ENCODE data around the gene ELL.
A peak's percentile ranks its signal among the peaks of the same experiment; 100 is the strongest.

Gene ELL
- 42.2 to 91.4 (median 68.7) reads per million in 9 experiments for total RNA-seq

DNA sequence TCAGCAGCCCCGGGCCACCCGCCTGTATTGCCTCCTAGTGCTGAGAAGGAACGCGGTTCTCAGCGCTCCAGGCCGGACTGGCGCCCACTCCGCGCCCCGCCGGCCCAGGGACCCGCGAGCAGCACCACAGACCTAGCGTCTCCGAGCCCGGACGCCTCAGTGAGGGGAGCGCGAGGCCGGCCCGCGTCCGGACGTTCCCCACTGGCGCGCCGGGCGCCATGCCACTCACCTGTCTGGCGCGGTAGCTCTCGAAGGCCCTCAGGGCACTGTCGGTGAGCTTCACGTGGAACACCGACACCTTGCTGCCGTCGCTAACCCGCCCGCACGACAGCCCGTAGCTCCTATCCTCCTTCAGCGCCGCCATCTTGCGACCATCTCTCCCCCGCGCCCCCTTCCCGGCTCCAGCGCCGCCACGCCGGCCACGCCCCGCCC, at the start of gene ELL:
ELL (minus strand) TSS at position 379 of the 432 bp plus-strand sequence; CDS start at position 364, 15 bp downstream.
- ATAC-seq (replicated peaks) (no peak), DNase-seq (no peak)
- H3K27ac Mint-ChIP-seq = peak within 1 kb of the TSS; percentile 95 to 97
- H3K9me3 Mint-ChIP-seq = no peaks in the 10 kb centered on the region
- H3K4me3 Mint-ChIP-seq = peak within 1 kb of the TSS; percentile 89 to 91
- peaks cover 45% of the 10 kb centered on the region for H3K36me3 Mint-ChIP-seq (ENCODE audit: insufficient read depth)
- H3K27me3 Mint-ChIP-seq = no peaks in the 10 kb centered on the region
- peaks cover 24 to 30% of the 10 kb centered on the region in 2 donors for H3K4me1 Mint-ChIP-seq (ENCODE audit: low read depth in 2 of 2)

DNA sequence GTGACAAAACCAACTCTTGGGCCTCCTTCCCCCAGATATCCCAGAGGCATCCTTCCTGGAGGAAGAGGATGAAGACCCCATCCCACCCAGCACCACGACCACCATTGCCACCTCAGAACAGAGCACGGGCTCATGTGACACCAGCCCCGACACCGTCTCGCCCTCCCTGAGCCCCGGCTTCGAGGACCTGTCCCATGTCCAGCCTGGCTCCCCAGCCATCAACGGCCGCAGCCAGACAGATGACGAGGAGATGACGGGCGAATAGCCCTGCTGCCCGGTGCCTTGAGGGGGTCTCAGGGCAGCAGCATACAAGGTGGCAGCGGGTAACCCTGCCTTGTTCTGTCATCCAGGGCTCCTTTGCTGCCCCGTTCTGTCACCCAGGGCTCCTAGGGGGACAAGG, 46.5 kb upstream of the ELL start:
- ATAC-seq (replicated peaks) (no peak), DNase-seq (no peak)
- Mint-ChIP-seq H3K27me3 (no peaks in the 10 kb centered on the region), H3K36me3 (ENCODE audit: insufficient read depth) (peaks cover 68% of the 10 kb centered on the region), H3K4me3 (no peak overlapping the region), H3K9me3 (no peaks in the 10 kb centered on the region), H3K4me1 (ENCODE audit: low read depth in 2 of 2) (peaks cover 17 to 20% of the 10 kb centered on the region in 2 donors), H3K27ac (peak overlapping the region; percentile 78 to 82)

DNA sequence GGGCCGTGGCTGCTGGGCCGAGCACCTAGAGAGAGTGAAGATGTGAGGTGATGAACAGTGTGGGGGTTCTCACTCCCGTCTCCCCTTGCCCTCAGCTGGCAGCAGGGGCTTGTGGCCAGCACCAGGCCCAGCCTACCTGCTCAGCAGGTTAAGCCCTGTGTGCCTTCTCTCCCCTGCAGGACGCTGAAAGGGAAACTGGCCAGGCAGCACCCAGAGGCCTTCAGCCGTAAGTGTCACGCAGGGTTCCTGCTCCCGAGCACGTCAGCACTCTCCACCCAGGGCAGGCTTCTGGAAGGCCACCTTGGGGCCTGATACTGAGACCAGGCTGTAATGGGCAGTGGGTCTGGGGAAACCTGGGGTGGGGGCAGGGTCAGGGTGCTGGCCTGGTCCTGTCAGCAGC, 45.1 kb upstream of the ELL start:
- no peaks in the 10 kb centered on the region for H3K9me3 Mint-ChIP-seq
- no peaks in the 10 kb centered on the region for H3K27me3 Mint-ChIP-seq
- peaks cover 6 to 8% of the 10 kb centered on the region in 2 donors for H3K4me1 Mint-ChIP-seq (ENCODE audit: low read depth in 2 of 2)
- DNase-seq (no peak), ATAC-seq (replicated peaks) (no peak)
- H3K27ac Mint-ChIP-seq = no peak overlapping the region
- no peak overlapping the region for H3K4me3 Mint-ChIP-seq
- peaks cover 68% of the 10 kb centered on the region for H3K36me3 Mint-ChIP-seq (ENCODE audit: insufficient read depth)

DNA sequence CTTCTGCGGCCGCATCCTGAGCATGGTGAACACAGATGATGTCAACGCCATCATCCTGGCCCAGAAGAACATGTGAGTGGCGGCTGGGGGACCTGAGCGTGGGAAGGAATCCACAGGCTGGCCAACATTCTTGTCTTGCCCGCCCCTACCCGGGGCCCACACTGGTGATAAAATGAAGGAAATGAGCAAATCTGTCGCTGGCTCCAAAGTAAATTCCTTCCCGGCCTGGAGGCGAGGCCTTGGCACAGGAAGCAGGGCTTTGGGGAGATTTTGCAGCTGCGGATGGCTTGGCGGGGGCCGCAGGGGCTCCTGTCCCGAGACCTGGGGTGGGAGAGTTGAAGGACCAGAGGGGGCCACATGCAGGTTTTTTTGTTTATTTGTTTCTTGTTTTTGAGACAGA, 40.2 kb upstream of the ELL start:
- no peak for DNase-seq
- H3K27ac Mint-ChIP-seq = no peak overlapping the region

DNA sequence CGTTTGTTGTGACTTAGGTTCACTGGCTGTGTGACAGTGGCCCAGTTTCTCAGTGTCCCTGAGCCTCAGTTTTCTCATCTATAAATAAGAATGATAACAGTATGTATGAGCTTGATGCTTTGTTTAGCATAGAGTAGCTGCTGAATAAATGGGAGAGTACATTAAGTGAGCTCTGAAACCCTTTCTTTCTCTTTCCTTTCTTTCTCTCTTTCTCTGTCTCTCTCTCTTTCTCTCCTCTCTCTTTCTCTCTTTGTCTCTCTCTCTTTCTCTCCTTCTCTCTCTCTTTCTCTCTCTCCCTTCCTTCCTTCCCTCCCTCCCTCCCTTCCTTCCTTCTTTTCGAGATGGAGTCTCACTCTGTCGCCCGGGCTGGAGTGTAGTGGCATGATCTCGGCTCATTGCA, 37.8 kb upstream of the ELL start:
- Mint-ChIP-seq H3K27ac (peak overlapping the region; percentile 91 to 95), H3K36me3 (ENCODE audit: insufficient read depth) (peaks cover 38% of the 10 kb centered on the region), H3K4me1 (ENCODE audit: low read depth in 2 of 2) (peaks cover 10 to 16% of the 10 kb centered on the region in 2 donors), H3K27me3 (no peaks in the 10 kb centered on the region), H3K9me3 (no peaks in the 10 kb centered on the region), H3K4me3 (peak overlapping the region; percentile 89)
- no peak for DNase-seq
- ATAC-seq (replicated peaks) = no peak

More for the DNA sequence above, 40.2 kb upstream of the ELL start:
- no peak overlapping the region for H3K4me3 Mint-ChIP-seq
- H3K4me1 Mint-ChIP-seq (ENCODE audit: low read depth in 2 of 2) = peaks cover 10 to 16% of the 10 kb centered on the region in 2 donors
- H3K27me3 Mint-ChIP-seq = no peaks in the 10 kb centered on the region
- no peak for ATAC-seq (replicated peaks)
- H3K9me3 Mint-ChIP-seq = no peaks in the 10 kb centered on the region
- H3K36me3 Mint-ChIP-seq (ENCODE audit: insufficient read depth) = peaks cover 54% of the 10 kb centered on the region

DNA sequence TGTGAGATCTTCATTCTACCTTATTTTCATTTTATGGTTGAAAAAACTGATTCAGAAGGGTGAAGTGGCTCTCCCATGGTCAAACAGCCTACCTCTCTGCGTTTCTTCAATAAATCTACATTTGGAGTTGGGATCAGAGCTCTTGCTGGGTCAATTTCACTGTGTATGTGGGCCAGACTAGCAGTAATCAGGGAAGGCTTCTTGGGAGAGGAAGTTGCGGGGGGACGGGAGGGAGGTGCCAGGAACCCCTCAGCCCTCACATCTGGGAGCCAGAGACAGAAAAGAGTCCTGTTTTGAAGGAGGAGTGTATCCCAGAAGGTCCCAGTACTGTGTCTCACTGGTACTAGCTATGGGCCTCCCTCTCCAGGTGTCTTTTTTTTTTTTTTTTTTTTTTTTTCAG, 36.7 kb upstream of the ELL start:
- Mint-ChIP-seq H3K36me3 (ENCODE audit: insufficient read depth) (peaks cover 31% of the 10 kb centered on the region), H3K4me3 (peak overlapping the region; percentile 89), H3K4me1 (ENCODE audit: low read depth in 2 of 2) (peaks cover 10 to 16% of the 10 kb centered on the region in 2 donors), H3K27ac (peak overlapping the region; percentile 91 to 95), H3K27me3 (no peaks in the 10 kb centered on the region), H3K9me3 (no peaks in the 10 kb centered on the region)
- ATAC-seq (replicated peaks) (no peak), DNase-seq (no peak)

DNA sequence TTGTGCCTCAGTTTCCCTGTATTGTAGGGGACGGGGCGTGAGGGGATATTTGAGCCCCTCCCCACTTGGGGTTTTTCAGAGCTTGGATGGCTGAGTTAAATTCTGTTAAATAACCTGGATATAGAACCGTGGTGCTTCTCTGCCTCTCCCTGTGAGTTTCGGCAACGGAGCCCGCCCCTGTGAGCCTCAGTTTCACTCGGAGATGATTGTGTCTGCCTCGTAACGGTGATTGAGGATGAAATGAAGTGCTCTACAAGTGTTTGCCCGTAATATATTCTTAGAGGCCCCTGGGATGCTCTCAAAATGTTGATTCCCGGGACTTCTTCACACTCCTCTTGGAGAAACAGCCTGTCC, 36.3 kb upstream of the ELL start:
- Mint-ChIP-seq H3K27ac (peak overlapping the region; percentile 91 to 95), H3K27me3 (no peaks in the 10 kb centered on the region), H3K9me3 (no peaks in the 10 kb centered on the region), H3K4me3 (peak overlapping the region; percentile 89), H3K4me1 (ENCODE audit: low read depth in 2 of 2) (peaks cover 10 to 16% of the 10 kb centered on the region in 2 donors), H3K36me3 (ENCODE audit: insufficient read depth) (peaks cover 26% of the 10 kb centered on the region)
- DNase-seq = no peak
- no peak for ATAC-seq (replicated peaks)

DNA sequence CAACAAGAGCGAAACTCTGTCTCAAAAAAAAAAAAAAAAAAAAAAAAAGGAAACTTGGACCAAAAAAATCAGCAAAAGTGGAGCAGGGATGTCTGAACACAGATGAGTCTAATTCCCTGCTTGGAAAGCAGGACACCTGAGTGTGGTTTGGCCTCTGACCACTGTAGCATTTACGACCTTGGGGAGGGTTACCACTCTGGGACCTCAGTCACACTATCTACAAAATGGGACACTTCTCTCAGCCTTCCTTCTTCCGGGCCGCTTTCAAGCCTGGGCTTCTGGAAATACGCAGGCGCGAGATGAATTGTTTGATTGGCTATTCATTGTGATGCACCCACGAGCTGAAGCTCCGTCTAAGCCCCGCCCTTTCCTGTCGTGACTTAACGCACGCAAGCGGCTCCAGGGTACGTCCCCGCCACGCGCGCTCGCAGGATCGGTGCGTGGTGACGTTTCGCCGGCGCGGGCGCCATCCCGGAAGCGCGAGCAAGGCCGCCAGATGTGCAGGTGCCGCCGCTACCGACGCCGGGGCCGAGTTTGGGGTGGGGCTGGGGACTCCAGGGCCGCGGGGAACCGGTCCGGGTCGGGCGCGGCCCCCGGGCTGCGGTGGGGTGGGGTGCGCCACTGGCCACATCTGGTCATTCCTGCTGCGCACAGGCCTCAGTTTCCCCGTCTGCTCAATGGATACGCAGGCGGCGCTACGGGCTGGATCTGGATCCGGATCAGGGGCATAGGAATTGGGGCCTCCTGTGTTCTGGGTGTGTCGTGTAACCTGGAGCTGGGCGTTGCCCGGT, 35.7 kb upstream of the ELL start, which contains the start of gene KXD1:
KXD1 (plus strand) TSS at position 460 of the 791 bp plus-strand sequence. CDS start 4,187 bp downstream, outside the sequence.
- no peaks in the 10 kb centered on the region for H3K9me3 Mint-ChIP-seq
- peaks cover 22% of the 10 kb centered on the region for H3K36me3 Mint-ChIP-seq (ENCODE audit: insufficient read depth)
- peaks cover 10 to 16% of the 10 kb centered on the region in 2 donors for H3K4me1 Mint-ChIP-seq (ENCODE audit: low read depth in 2 of 2)
- peak within 1 kb of the TSS; percentile 89 for H3K4me3 Mint-ChIP-seq
- peak; percentile 98 for ATAC-seq (replicated peaks)
- H3K27me3 Mint-ChIP-seq = no peaks in the 10 kb centered on the region
- peak; percentile 96 to 98 (median 96) for DNase-seq
- peak within 1 kb of the TSS; percentile 91 to 95 for H3K27ac Mint-ChIP-seq

DNA sequence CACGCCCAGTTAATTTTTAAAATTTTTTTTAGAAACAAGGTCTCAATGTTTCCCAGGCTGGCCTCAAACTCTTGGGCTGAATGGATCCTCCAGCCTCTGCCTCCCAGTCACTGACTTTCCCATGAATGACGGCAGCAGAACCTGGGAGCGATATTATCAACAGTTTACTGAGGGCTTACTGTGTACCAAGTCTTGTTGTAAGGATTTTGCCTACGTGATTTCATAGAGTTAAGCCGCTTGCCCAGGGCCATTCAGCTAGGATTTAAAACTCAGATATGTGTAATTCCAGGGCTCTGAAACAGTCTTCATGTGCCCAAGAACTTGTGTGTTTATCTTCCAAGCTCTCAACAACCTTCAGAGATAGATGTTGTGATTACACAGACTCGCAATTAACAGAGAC, 29.8 kb upstream of the ELL start:
- H3K9me3 Mint-ChIP-seq = no peaks in the 10 kb centered on the region

DNA sequence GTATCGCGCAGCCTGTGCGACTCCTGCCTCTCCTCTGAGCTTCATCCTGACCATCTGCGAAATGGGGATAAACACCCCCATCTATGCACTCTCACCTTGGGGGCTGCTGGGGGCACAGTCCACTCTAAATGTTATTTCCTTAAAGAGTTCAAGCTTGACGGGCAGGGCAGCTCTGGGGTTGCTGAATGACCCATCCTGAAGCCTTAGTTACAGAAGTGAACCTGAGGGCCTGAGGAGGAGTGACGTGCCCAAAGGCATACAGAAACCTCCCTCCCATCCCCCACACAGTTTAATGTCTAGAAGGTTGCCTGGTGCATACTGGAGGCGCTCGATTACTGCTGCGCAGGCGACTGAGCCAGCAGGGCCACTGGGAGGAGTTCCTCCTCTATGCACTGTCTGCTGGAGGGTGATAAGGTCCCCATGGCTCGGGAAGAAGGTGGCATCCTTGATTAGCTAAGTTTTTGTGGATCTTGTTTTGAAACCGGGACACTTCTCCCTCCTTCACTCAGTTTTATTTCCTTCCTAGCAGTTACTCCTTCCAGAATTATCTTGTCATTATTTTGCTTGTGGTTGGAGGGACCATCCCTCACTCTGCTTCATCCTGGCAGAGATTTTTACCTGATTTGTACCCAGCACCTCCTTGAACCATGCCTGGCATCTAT, 22.1 kb upstream of the ELL start:
- H3K27me3 Mint-ChIP-seq = no peaks in the 10 kb centered on the region

More for the DNA sequence above, 29.8 kb upstream of the ELL start:
- ATAC-seq (replicated peaks) (no peak), DNase-seq (no peak)
- H3K27ac Mint-ChIP-seq = no peak overlapping the region
- H3K27me3 Mint-ChIP-seq = no peaks in the 10 kb centered on the region
- H3K36me3 Mint-ChIP-seq (ENCODE audit: insufficient read depth) = peaks cover 5% of the 10 kb centered on the region
- no peaks in the 10 kb centered on the region for H3K4me1 Mint-ChIP-seq (ENCODE audit: low read depth in 2 of 2)
- H3K4me3 Mint-ChIP-seq = no peak overlapping the region

DNA sequence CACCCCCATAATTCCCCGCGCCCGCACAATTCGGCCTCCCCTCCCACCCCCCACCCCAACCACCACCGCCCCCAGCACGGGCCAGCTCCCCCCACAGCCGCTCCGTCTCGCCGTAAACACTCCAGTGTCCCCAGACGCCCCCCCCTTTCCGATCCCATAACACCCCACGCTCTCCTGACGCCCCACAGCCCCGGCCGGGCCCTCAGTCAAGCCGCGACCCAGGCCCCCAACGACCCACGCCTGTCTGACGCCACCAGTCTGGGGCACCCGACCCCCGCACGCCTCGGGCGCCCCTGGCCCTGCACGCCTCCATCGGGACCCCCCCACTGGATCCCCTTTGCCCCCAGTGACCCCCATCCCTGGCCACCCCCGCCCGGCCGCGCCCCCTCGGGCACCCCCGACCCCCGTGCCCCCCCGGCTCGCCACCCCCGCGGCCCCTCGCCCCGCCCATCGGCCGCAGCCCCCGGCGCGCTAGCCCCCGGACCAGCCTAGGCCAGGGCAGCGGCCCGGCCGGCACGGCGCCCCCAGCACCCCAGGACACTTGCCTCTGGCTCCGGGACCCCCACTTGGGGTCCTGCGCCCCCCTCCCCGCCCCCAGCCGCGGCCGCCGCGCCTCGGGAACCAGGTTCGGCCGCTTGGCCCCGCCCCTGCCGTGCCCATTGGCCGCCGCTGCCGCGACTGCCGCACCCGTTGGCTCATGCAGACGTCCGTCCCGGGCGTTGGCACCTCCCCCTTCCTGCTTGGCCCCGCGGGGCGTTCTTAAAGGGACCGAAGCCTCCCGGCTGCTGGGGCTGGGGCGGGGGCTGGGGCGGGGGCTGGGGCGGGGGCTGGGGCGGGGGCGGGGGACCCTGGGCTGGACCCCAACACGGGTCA, 21.3 kb upstream of the ELL start, which contains the start of gene FKBP8:
FKBP8 (minus strand) TSS at position 633 of the 873 bp plus-strand sequence. CDS start 1,603 bp downstream, outside the sequence.
- no peaks in the 10 kb centered on the region for H3K9me3 Mint-ChIP-seq
- ATAC-seq (replicated peaks) (peak; percentile 94), DNase-seq (peak; percentile 92 to 93 (median 93))
- H3K36me3 Mint-ChIP-seq (ENCODE audit: insufficient read depth) = peaks cover 38% of the 10 kb centered on the region
- H3K27ac Mint-ChIP-seq = peak within 1 kb of the TSS; percentile 97 to 98
- no peaks in the 10 kb centered on the region for H3K27me3 Mint-ChIP-seq
- peak within 1 kb of the TSS; percentile 95 to 97 for H3K4me3 Mint-ChIP-seq
- H3K4me1 Mint-ChIP-seq (ENCODE audit: low read depth in 2 of 2) = peaks cover 18 to 22% of the 10 kb centered on the region in 2 donors

More for the DNA sequence above, 22.1 kb upstream of the ELL start:
- H3K36me3 Mint-ChIP-seq (ENCODE audit: insufficient read depth) = peaks cover 32% of the 10 kb centered on the region
- DNase-seq (peak; percentile 69 to 81 (median 76)), ATAC-seq (replicated peaks) (peak; percentile 78)
- peaks cover 18 to 22% of the 10 kb centered on the region in 2 donors for H3K4me1 Mint-ChIP-seq (ENCODE audit: low read depth in 2 of 2)
- H3K9me3 Mint-ChIP-seq = no peaks in the 10 kb centered on the region
- peak overlapping the region; percentile 95 to 97 for H3K4me3 Mint-ChIP-seq
- H3K27ac Mint-ChIP-seq = peak overlapping the region; percentile 97 to 98

DNA sequence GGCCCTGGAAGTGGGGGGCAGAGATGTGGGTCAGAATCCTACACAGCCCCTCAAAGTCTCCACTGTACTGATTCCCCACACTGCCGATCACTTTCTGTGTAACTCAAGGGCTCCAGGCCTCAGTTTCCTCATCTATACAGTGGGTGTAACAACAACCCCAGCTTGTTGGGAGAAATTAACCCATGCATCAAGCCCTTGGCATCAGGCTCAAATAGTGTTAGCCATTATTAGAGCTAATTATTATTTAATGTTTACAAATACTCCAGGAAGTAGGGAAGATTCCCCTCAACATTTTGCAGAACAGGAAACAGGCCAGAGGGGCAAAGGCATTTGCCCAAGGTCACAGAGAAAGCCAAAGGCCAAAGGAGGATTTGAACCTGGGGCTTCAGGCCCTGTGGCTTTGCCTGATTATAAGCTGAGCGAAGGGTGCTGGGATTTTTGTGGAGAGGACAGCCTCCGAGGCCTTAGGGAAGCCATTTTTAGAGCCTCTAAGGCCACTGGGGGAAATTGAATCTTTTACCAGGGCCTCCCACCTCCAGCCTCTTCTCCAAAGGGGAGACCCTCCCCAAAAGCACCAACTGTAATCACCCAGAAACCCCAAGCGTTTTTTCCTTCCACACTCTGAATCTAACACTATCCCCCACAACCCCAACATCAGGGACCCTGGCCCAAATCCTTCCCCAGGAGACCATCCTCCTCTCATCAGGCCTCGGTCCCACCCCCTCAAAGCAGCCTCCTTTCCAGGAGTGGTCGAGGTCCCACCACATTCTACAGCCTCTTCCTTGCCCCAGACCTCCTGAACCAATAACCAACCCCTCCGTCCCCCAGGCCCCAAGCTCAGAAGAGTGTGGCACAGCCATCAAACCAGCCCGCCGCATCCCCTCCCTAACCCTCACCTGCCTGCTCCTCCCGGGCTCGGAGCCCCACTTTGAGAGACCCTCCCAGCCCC, 20.4 kb upstream of the ELL start:
- Mint-ChIP-seq H3K4me1 (ENCODE audit: low read depth in 2 of 2) (peaks cover 18 to 22% of the 10 kb centered on the region in 2 donors), H3K9me3 (no peaks in the 10 kb centered on the region), H3K4me3 (peak overlapping the region; percentile 95 to 97), H3K27me3 (no peaks in the 10 kb centered on the region), H3K27ac (peak overlapping the region; percentile 97 to 98), H3K36me3 (ENCODE audit: insufficient read depth) (peaks cover 38% of the 10 kb centered on the region)
- DNase-seq (no peak), ATAC-seq (replicated peaks) (no peak)
